Breast epithelium (tissue), 3 donors: ENCODE data around the gene TTLL12.

Source experiments
- POLR2A ChIP-seq: fragments of 450-650 bp; IDR thresholded peaks from one replicate; pipeline ENCODE4 v1.6.1; 2016; ENCODE audit warnings: antibody characterized with exemption, mild to moderate bottlenecking, moderate library complexity
- POLR2AphosphoS5 ChIP-seq, 3 donors: sonication (generic); formaldehyde crosslinking; IDR thresholded peaks; one replicate each; pipeline ENCODE4 v1.6.1; 2017; ENCODE audit warnings: antibody characterized with exemption in 3 of 3
- TF ChIP-seq, protein P1 (sequence below), 3 donors: fragments of 450-650 bp; IDR thresholded peaks; one replicate each; pipeline ENCODE4 v1.5.1; 2016 to 2017; ENCODE audit warnings: antibody characterized with exemption in 3 of 3, mild to moderate bottlenecking in 3 of 3, moderate library complexity in 3 of 3

GRCh38 chr22:43128928-43129424, 58.0 kb downstream of the TTLL12 start:
- TF ChIP-seq, protein P1, sequence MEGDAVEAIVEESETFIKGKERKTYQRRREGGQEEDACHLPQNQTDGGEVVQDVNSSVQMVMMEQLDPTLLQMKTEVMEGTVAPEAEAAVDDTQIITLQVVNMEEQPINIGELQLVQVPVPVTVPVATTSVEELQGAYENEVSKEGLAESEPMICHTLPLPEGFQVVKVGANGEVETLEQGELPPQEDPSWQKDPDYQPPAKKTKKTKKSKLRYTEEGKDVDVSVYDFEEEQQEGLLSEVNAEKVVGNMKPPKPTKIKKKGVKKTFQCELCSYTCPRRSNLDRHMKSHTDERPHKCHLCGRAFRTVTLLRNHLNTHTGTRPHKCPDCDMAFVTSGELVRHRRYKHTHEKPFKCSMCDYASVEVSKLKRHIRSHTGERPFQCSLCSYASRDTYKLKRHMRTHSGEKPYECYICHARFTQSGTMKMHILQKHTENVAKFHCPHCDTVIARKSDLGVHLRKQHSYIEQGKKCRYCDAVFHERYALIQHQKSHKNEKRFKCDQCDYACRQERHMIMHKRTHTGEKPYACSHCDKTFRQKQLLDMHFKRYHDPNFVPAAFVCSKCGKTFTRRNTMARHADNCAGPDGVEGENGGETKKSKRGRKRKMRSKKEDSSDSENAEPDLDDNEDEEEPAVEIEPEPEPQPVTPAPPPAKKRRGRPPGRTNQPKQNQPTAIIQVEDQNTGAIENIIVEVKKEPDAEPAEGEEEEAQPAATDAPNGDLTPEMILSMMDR (IDR thresholded peaks at IDR 0.05), result no peak
- no peak for TF ChIP-seq POLR2A
- no peak for TF ChIP-seq POLR2AphosphoS5 (IDR thresholded peaks at IDR 0.05)
